Stimulated activated CD8-positive, alpha-beta memory T cell treated with anti-CD3 and anti-CD28 coated beads, Interleukin-15, amount 100 ng/mL, for 4 hours (primary cell): Measurements from ENCODE around the gene SPDYE16.
"Not testable (repeated sequence)": the region's sequence is repeated elsewhere in the genome, so short reads cannot be mapped to it uniquely, and the experiment has no call there.

Experiments
- DNase-seq, 2 donors: peaks; one replicate each; pipeline ENCODE4 v3.0.0-alpha.2; 2020; ENCODE audit warnings: low read depth in 2 of 2

SPDYE16 gene

DNA sequence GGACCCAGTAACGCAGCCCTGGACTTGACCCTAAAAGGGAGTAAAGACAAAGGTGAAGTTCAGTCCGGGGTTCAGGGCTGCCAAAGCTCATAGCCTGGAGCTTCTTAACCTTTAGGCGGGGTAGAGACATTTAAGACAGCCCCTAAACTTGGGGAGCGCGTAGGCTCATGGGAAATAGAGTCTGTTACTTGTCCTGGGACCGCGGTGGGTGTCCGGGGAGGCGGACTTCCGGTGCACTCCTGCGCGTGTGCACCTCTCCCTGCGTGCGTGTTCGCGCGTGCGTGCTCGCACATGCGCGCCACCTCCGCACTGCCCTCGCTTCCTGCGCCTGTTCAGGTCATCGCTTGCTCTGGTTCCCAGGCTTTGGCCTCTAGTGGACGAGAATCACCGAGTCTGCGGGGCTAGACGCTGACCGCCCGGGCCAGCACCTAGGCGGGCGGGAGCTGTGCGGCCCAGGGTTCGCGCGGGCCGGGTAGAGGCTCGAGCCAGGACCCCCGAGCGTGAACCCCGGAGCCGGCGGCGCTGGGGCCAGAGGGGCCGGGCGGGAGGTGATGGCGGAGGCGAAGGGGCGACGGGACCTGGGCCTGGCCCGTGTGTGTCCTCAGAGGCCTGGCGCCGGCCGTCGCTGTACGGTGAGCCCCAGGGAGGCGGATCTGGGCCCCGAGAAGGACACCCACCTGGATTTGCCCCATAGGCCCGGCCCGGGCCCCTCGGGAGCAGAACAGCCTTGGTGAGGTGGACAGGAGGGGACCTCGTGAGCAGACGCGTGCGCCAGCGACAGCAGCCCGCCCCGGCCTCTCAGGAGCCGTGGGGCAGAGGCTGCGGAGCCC is 6.1 kb upstream of the SPDYE16 start:
- peak; percentile 73 to 81 for DNase-seq

GRCh38 chr7:76531643-76532042 is 11.5 kb downstream of the SPDYE16 start:
- not testable (repeated sequence) for DNase-seq

DNA sequence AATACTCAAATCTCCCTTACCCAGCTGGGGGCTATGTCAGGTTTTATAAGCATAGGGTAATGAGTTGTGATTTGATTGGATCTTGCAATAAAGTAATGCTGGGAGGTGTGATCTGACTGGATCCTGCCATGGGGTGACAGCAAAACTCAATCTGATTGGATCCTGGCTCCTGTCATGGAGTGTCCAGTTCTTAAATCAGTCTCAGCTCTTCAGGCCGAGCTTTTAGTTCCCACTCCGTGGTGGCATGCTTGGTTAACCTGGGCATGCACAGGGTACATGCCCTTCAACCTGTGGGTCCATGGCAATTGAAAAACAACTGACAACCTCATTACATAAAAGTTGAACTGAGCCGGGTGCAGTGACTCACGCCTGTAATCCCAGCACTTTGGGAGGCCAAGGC is 16.9 kb downstream of the SPDYE16 start:
- DNase-seq, result not testable (repeated sequence)

- DNase-seq, result not testable (repeated sequence)
Measured at GRCh38 chr7:76516932-76517331, 26.2 kb downstream of the SPDYE16 start.

DNA sequence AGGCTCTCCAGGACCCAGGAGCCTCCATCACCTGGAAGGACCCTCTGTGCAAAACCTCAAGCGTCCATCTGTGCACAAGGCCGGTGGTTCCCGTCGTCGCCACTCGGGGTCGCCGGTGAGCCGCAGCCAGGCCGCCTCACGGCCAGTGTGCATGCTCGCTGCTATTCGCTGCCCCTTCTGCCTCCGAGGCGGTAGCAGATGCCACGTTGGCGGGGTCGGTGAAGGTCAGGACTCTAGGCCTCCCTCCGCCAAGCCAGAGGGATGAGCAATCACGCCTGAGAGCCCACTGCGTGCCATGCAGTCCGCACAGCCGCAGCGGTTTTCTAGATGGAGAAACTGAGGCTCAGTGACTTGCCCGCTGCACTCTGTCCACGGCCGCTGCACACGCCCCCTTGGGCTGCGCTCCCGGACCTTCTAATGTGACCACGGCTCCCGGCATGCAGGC is 27.1 kb downstream of the SPDYE16 start:
- no peak for DNase-seq

DNA sequence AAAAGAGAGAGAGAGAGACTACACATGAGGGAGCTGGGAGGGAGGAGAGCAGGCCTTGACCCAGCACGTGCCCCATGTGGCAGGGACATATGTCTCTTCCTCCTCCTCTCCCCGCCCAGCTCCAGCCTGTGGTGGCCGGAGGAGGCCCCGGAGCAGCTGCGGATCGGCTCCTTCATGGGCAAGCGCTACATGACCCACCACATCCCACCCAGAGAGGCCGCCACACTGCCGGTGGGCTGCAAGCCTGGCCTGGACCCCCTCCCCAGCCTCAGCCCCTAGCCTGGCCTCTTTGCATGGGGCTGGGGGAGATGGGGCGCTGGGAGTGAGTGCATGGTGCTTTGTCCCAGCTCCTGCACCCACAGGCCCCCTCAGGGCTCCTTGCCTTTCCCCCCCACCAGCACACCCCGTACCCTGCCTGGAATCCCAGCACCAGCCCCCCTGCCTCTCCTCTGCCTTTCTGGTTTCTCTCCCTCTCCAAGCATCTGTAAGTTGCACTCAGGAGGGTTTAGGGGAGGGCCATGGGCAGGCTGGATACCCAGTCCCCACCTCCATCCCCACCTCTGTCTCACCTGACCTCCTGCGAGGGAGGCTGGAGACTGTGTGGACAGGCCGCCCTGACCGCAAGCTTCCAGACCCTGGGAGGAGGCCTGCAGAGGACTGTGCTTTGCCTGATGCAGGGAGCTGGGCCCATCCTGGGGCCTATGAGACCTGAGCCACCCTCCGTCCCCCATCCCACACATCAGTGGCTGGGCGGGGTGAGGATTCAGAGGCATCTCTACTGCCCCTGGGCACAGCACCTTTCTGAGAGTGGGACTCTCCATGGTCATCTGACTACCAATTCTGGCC is 27.9 kb downstream of the SPDYE16 start:
- DNase-seq, result no peak

GRCh38 chr7:76513817-76514799 is 29.0 kb downstream of the SPDYE16 start:
- DNase-seq, result no peak

DNA sequence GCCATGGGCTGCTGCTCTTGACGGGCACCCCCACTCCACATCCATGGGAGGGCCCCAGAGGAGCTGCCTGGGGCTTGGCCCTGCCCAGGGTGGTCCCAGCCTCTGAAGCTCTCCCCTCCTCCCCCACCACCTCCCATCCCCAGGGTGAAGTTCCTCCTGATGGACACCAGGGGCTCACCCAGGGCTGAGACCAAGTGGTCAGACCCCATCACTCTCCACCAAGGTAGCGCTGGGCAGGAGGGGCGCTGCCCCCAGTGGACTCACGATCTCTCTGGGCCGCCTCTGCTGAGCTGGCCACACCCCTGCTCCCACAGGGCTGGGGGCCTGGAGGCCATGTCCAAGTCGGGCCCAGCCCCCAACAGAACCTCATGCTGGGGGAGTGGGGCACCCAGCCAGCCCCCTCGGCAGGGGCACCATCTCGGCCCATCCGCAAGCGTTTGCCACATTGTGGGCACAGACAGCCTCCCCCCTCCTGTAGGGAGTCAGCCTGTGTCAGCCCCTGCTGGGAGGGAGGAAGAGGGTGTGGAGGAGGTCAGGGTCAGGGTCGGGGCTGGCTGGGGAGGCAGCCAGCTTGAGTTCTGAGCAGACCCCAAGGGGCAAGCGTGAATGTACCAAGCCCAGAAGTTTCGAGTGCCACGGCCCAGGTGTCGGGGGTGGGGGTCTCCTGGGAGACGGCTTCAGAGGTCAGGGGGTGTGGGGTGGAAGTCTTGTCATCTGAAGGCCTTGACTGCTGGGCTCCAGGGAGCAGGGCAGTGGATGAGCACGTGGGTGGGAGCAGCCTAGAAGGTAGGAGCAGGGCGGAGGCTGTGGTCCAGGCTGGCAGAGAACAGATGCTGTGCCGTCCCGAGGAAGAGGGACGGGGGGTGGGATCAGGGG is 29.9 kb downstream of the SPDYE16 start:
- DNase-seq, result no peak

DNA sequence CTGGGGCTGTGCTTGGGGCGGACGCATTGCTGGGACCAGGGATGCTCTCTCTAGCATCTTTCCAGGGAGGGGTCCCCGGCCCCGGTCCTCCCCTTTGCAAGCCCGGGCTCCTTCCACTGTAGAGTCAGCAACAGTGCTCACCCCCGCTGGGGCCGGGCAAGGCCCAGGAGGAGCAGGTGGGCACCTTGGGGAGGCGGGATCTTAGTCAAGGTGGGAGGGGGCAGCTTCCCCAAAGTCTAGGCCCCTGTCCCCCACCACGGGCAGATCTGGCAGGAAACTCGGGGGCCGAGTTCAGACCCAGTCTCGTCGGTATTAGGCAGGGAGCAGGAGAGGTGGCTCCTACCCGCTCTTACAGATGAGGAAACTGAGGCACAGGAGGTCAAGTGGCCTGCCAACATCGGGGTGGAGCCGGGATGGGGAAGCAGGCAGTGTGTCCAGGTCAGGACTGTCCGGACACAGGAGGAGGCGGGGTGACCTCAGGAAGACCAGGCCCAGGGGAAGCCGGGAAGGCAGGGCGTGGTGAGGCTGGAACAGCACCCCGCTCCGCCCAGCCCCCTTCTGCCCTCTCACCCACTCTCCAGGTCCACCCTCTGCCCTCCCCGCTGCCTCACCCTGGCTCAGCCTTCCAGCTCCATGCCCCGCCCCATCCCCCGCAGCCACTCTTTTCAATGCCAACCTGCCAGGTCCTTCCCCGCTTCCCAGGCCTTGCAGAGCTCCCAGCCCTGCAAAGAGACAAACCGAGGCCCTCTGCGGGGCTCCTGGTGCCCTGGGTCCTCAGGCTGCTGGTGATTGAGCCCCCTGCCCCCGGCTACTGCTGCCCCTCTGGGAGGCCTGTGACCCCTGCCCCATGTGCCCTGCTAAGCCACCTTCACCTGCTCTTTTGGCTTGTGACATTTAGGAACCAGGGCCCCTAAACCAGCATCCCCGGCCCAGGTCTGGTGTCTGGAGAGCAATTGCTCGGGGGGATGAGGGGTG is 30.9 kb downstream of the SPDYE16 start:
- not testable (repeated sequence) for DNase-seq

- DNase-seq, result not testable (repeated sequence)
Measured at GRCh38 chr7:76511200-76511910, 31.7 kb downstream of the SPDYE16 start.

DNA sequence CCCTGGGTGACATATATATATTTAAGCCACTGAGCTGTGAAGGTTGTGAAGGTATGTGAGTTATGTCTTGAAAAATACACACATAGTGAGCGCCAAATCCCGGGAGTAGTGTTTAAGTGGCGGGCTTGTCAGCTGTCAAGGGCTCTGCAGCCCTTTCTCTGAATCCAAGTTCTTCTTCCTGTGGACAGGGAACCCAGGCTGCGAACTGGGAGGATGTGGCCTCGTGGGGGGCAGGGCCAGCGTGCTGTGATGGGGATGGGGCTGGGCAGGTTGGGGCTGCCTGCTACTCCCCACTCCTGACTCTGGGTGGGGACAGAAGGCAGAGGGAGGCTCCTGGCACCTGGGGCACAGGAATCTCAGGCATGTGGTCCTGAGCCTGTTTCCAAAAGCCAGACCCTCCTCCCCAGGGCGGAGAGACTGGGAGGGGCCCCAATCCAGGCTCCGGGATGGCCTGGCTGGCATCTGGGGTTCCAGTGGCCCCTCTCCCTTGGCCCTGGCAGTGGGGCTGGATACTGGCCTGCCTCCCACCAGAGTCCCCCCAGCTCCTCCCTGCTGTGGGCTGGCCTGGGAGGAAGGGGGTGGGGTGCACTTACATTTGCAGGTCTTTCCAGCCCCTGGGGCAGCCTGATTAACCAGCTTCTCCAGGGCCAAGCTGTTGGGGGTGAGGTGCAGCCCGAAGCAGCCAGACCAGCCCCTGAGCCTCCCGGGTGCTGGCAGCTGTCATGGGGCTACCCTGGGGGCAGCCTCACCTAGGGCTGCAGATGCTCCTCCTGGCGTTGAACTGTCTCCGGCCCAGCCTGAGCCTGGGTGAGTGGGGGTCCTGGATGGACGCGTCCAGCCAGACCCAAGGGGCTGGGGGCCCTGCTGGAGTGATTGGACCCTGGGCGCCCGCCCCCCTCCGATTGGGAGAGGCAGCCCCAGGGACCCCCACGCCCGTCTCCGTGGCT is 32.9 kb downstream of the SPDYE16 start, which contains the start of gene UPK3B:
UPK3B (plus strand) TSS at position 622 of the 947 bp plus-strand sequence; CDS start at position 723, 101 bp downstream.
- no peak for DNase-seq

GRCh38 chr7:76507723-76508406 is 35.2 kb downstream of the SPDYE16 start:
- no peak for DNase-seq

DNA sequence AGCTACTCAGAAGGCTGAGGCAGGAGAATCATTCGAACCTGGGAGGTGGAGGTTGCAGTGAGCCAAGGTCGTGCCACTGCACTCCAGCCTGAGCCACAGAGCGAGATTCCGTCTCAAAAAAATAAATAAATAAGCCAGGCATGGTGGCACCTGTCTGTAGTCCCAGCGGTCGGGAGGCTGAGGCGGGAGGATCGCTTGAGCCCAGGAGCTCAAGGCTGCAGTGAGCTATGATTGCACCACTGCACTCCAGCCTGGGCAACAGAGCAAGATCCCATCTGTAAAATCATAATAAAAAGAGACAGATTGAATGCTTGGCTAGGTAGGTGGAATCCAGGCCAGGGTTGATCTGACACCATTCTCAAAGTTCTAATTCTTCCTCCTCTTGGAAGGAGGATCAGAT is 36.5 kb downstream of the SPDYE16 start:
- DNase-seq, result not testable (repeated sequence)

DNA sequence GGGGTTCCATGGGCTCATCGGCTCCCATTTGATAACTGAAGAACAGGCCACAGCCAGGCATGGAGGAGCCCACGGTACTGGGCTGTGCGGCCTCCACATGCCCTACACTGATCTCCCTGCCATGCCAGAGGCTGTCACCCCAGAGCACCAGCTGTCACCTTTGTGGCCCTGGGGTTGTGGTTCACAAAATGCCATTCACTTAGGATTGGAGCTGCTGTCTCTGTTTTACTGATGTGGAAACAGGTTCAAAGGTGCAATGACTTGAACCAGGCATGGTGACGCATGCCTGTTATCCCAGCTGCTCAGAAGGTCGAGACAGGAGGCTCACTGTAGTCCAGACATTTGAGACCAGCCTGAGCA is 37.0 kb downstream of the SPDYE16 start:
- no peak for DNase-seq

- no peak for DNase-seq
Measured at GRCh38 chr7:76505168-76506080, 37.7 kb downstream of the SPDYE16 start.
